ENCODE data around the gene MRPL20. TPM values are rescaled to one million over a fixed set of nuclear protein-coding genes. Genes with fewer than 3 reads are reported as not detected.
"Not testable (repeated sequence)": the region's sequence is repeated elsewhere in the genome, so short reads cannot be mapped to it uniquely, and the experiment has no call there.

Gene MRPL20
- total and polyA plus RNA-seq, 12 donors: 98.9 to 276 (median 158) TPM

- Histone ChIP-seq H3K27me3 (no peaks in the 10 kb centered on the region), H3K36me3 (replicated peaks in 1 of 2) (peaks cover 0 to 100% of the 10 kb centered on the region in 2 donors), H3K27ac (no peak overlapping the region), H3K4me1 (replicated peaks in 1 of 2) (no peaks in the 10 kb centered on the region), H3K9me3 (replicated peaks in 1 of 3) (no peaks in the 10 kb centered on the region), H3K4me3 (no peak overlapping the region)
- intact Hi-C loops (cut with DNase I): no loop called here
- 86 to 88% (median 87%) methylated on average over 12 of the region's 12 CpGs for WGBS, 4 donors
- no peak for DNase-seq
- no peak for TF ChIP-seq POLR2A (IDR thresholded peaks at IDR 0.05)
- no peak for TF ChIP-seq CTCF (IDR thresholded peaks at IDR 0.05)
Observed at GRCh38 chr1:1390675-1391074, 16.4 kb downstream of the MRPL20 start.

- Histone ChIP-seq H3K4me3 (no peak overlapping the region), H3K36me3 (replicated peaks in 1 of 2) (peaks cover 0 to 80% of the 10 kb centered on the region in 2 donors), H3K27ac (no peak overlapping the region), H3K9me3 (replicated peaks in 1 of 3) (no peaks in the 10 kb centered on the region), H3K4me1 (replicated peaks in 1 of 2) (no peaks in the 10 kb centered on the region), H3K27me3 (no peaks in the 10 kb centered on the region)
- DNase-seq: no peak
- WGBS, 4 donors: 94 to 97% (median 96%) methylated on average over 16 of the region's 16 CpGs
- no peak for TF ChIP-seq POLR2A (IDR thresholded peaks at IDR 0.05)
- no peak for TF ChIP-seq CTCF (IDR thresholded peaks at IDR 0.05)
- intact Hi-C loops (cut with DNase I): no loop called here
Observed at GRCh38 chr1:1388078-1388472, 19.0 kb downstream of the MRPL20 start.

GRCh38 chr1:1387098-1388077 lies 19.7 kb downstream of the MRPL20 start:
- no peaks in the 10 kb centered on the region for H3K4me1 ChIP-seq (replicated peaks in 1 of 2)
- no peak overlapping the region for H3K4me3 ChIP-seq
- no peaks in the 10 kb centered on the region for H3K27me3 ChIP-seq
- no peaks in the 10 kb centered on the region for H3K9me3 ChIP-seq (replicated peaks in 1 of 3)
- WGBS, 4 donors: 94 to 95% (median 95%) methylated on average over 35 to 50 of the region's 50 CpGs
- no peak for DNase-seq
- H3K36me3 ChIP-seq (replicated peaks in 1 of 2): peaks cover 0 to 73% of the 10 kb centered on the region in 2 donors
- intact Hi-C loops (cut with DNase I): no loop called here
- H3K27ac ChIP-seq: no peak overlapping the region
- TF ChIP-seq POLR2A (IDR thresholded peaks at IDR 0.05): no peak
- TF ChIP-seq CTCF (IDR thresholded peaks at IDR 0.05): no peak

GRCh38 chr1:1385931-1386330 lies 21.2 kb downstream of the MRPL20 start:
- Histone ChIP-seq H3K27ac (no peak overlapping the region), H3K4me1 (replicated peaks in 1 of 2) (no peaks in the 10 kb centered on the region), H3K9me3 (replicated peaks in 1 of 3) (no peaks in the 10 kb centered on the region), H3K4me3 (no peak overlapping the region), H3K27me3 (no peaks in the 10 kb centered on the region), H3K36me3 (replicated peaks in 1 of 2) (peaks cover 0 to 58% of the 10 kb centered on the region in 2 donors)
- intact Hi-C loops (cut with DNase I): no loop called here
- DNase-seq: no peak
- TF ChIP-seq CTCF (IDR thresholded peaks at IDR 0.05): no peak
- WGBS, 4 donors: 83 to 95% (median 91%) methylated on average over 4 to 8 of the region's 8 CpGs

GRCh38 chr1:1385339-1385738 lies 21.8 kb downstream of the MRPL20 start:
- H3K9me3 ChIP-seq (replicated peaks in 1 of 3); H3K4me1 ChIP-seq (replicated peaks in 1 of 2); H3K27me3 ChIP-seq; H3K27ac ChIP-seq; H3K4me3 ChIP-seq; intact Hi-C loops (cut with DNase I); DNase-seq: not testable (repeated sequence)
- 95 to 96% (median 95%) methylated on average over 18 to 29 of the region's 29 CpGs for WGBS, 4 donors
- peaks cover 0 to 53% of the 10 kb centered on the region in 2 donors for H3K36me3 ChIP-seq (replicated peaks in 1 of 2)
